ENCODE measurements around the gene MYO9B.

MYO9B gene

DNA sequence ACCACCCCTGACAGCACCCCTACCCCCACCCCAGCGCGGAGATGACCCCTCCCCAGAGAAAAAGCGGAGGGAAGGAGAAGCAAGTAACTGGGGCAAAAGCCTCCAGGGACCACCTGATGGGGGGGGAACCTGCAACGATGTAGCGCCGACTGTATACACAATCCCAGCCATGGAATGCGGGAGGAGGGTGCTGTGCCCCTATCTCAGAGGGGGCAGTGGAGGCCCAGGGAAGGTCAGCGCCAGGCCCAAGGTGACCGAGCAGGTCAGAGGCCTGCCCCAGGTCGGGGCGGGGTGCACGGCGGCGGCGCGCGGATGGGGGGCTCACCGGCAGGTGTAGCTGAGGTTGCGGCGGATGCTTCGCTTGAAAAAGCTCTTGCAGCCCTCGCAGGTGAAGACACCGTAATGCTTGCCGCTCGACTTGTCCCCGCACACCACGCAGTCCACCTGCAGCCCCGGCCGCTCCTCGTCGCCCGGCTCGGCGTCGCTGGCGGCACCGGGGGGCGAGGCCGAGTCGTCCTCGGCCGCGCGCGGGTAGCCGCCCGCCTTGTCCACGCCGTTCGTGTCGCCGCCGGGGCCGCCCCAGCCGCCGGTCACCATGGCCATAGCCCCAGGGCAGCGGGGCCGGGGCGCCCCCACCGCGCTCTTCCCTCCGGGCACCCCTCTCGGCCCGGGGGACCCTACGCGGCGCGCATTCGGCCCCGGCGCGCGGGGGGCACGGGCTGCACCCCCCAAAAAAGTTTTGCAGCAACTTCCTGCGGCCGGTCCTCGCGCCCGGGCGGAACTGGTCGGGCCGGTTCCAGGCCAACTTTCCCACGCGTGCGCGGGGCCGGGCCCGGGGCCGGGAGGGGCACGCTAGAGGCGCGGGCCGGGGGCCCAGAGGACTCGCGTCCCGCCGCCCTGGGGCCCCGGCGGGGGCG lies 169.3 kb downstream of the MYO9B start:
- DNase-seq, result no peak

DNA sequence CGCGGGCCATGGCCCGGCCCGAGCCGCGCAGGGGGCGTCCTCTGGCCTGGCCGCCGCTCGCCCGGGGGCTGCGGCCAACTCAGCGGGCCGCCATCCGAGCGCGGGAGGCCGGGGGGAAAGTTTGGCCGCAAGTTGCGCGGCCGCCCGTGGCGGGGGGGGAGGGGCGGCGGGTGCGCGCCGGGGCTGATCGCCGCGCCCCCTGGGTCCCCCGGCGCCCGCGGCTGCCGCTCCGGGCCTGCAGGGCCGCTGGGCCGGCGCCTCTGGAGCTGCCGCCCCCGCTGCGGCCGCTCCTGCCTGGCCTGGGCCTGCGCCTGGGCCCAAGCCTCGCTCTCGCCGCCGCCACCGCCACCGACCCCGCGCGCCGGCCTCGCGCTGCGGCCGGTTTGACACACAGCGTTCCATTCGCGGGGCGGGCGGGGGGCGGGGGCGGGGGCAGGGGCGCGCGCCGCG lies 170.0 kb downstream of the MYO9B start, which contains the start of gene NR2F6:
Gene NR2F6 (minus strand): TSS at position 385 of the 450 bp plus-strand sequence. CDS start 699 bp downstream, outside the sequence.
- DNase-seq, result no peak

DNA sequence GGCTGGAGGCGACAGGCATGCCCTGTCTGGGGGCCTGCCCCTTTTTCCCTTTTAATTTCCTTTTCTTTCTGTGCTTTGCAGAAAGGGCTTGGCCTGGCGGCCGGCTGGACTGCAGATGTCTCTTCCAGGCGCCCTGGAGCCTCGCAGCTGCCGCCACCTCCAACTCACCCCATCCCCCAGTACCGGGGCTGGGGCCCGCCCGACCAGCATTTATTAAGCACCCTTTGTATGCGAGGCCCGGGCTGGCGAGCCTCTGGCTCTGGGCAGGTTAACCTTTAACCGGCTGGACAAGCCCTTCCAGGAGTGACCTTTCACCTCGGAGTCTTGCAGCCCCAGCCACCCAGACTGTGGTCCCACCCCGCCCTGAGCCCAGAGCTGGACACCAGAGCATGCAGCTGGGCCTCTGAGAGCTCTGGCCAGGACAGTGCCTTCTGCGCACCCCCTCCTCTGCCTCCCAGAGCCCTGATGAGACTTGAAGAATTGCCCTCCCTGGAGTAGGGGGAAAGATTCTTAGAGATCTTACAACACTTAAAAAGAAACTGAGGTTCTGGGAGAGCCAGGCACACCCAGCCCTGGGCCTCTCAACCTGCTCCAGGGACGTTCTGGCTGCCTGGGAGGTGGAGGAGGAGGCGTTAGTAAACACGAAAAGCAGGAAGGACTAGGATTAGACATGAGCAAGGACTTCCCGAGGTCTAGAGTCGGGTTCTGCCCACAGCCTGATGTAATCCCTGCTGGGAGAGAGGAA lies 171.3 kb downstream of the MYO9B start:
- no peak for DNase-seq

DNA sequence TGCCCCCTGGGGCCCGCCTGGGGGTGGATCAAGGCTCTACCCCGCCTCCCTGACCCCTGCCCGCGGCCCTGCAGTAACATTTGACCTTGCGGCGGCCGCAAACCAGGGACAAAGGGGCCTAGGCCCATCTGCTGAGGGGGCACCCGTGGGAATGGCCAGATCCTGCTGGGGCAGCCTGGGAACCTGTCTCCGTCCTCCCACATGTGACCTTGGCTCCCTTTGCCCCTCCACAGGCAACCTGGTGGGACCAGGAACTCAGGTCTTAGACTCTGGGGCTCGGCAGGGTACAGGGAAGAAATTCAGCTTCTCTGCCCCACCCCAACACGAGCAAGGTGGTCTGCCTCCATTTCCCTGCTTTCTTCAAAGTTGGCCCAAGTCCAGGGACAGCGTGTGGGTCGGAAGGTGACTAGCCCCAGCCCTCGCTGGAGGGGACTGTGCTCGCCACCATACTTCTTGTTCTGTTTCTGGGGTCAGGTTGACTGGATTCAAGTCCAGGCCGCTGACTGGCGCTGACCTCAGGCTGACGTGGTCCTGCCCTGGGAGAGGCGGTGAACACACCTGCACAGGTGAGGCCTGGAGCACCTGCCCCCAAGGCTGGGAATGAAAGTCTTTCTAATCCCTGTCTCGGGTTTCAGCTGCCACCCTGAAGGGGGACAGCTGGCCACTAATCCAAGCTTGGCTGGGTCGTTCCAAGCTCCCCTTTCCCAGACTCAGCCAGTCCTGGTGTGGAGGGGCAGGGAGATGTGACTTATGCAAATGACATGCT lies 172.6 kb downstream of the MYO9B start:
- DNase-seq, result no peak

DNA sequence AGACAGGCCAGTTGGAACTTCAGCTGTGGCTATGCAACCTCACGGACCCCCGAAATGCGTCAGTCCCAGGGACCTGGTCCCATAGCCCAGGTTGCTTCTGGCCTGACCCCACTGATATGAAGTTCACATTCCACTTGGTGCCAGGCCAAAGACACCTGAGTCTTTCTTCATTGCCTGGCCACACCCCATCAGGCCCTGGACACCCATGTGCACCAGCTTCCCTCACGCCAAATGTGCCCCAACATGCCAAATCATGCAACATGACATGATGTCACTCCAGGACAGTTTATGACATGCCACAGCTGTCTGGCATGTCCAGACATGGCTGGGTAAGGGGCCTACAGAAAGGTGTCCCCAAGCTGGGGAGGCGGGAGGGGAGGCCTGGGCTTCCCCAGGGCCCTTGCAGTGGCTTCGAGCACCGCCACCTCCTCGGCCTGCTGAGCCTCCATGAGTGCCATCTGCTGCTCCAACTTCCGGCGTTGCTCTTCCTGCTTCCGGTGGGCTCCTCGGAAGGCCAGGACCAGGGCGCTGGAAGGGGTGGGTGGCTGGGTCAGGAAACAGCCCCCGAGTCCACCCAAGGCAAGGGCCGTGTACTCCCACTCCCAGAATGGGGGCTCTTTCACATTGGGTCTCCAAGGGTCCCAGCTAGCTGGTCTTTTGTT lies 174.4 kb downstream of the MYO9B start:
- DNase-seq, result no peak

DNA sequence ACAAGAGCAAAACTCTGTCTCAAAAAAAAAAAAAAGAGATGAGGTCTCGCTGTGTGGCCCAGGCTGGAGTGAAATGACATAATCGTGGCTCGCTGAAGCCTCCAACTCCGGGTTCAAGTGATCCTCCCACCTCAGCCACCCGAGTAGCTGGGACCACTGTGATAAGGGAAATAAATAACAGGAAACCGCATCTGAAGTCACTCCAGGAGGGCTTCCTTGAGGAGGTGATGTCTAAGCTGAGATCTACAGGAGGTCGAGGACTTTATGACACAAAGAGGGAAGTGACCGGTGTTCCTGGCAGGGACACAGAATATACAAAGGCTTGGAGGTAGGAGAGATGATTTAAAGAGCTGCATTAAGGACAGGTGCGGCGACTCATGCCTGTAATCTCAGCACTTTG lies 179.1 kb downstream of the MYO9B start:
- DNase-seq, result no peak

DNA sequence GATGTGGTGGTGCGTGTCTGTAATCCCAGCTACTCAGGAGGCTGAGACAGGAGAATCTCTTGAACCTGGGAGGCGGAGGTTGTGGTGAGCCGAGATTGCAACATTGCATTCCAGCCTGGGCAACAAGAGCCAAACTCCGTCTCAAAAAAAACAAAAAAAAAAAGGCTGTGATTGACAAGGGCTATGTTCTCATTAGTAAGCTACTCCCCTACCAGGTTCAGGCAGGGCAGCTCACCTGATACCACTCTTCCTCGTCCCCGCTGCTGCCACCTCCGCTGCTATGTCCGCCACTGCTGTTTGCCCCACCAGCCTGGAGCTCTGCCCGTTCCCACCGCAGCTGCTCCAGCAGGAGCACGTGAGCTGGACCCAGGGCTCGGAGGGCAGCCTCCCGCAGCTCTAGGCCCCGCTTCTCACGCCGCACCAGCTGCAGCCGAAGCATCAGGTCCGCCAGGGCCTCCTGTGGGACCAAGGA lies 179.6 kb downstream of the MYO9B start:
- no peak for DNase-seq

DNA sequence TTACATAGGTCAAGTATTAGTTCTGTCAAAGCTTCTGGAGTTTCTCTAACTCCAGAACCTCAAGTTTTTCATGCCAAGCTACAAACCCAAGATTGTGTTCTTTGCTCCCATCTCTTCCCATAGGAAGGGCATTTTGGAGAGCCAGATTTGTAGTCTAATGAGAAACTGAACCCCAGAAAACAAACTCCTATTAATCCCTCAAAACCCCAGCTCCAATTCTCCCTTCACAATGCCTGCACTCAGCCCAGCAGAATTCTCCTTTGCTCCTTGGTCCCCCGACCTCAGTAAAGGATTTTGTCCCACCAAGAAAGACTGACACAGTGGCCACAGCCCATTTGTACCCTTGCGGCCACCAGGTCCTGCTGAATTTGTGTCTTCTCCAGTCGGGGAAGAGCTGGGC lies 180.6 kb downstream of the MYO9B start:
- no peak for DNase-seq

DNA sequence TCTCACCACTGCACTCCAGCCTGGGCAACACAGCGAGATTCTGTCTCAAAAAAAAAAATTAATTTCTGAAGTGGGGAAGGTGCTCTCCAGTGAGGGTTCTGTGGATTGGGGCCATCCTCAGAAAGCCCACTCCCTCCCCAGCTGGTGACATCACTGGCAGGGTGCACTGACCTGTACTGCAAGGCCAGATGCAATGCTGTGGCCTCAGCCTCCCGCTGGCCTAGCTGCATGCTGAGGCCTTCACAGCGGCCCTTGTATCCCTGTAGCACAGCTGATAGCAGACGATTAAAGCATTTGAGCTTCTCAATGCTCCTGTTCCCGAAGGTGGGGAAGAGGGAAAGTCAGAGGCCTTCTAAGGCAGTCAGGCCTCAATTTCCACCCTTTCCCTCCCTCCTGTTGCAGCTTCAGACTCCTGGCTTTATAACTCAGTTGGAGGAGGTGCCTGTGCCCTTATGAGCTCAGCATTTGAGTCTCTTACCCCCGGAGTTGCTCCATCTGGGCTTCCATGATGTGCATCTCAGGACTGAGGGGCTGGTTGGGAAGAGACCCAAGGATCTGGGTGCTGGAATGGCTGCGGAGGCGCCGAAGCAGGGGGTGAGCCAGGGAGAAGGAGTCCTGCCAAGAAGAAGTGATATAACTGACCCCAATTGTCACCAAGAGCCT lies 183.7 kb downstream of the MYO9B start:
- DNase-seq, result no peak

DNA sequence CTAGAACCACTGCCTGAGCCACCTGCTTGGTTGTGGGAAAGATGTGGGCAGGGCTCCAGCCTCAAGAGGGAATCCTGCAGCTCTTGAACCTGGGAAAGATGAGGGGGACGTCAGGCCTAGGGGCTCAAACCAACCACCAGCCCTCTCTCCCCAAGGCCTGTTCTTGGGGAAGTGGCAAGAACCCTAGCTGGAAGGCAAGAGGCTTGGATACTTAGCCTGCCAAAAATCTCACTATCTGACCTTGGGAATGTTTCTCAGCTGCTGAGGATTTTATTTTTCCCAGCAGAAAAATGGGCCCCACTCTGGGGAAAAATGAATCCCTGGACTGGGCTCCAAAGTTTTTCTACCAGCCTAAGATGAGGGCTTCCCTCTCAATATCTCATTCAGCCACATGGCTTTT lies 184.4 kb downstream of the MYO9B start:
- no peak for DNase-seq

DNA sequence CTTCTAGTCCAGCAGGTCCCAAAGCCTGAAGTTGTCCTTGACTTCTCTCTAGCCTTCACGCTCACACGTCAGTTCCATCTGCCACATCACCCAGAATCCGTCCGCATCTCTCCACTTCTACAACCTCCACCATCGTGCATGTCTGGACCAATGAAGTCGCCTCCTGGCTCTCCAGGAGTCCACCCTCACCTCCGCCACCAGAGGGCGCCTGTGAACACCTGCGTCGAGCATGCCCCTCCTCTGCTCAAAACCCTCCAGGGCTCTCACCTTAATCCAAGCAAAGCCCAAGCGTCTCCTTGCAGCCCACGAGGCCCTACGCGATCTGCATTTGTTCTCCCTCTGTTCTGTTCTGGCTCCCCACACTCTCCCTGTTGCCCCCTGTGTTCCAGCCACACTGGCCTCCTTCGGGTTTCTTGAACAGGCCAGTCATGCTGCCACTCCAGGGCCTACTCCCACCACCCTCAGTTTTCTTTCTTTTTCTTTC lies 185.3 kb downstream of the MYO9B start:
- DNase-seq, result peak; percentile 87

DNA sequence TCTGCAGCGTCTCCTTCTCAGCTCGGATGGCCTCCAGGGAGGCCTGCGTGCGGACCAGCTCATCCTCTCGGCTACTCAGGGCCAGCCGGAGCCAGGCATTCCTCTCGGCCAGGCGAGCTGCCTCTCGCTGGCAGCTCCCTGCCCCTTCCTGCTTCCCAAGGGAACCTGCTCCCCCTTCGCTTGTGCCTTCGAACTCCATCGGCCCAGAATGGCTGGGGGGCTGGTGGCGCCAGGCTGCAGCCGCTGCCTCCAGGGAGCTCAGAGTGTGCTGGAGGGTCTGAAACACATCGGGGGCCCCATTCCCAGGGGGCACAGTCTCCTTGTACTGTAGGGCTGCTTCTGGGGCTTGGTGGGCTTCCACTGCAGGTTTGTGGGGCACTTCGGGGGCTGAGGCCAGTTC lies 187.0 kb downstream of the MYO9B start:
- no peak for DNase-seq

Measured in stimulated activated naive CD4-positive, alpha-beta T cell treated with Interleukin-2 at 50 U/mL for 16 hours (primary cell).